Activated CD8-positive, alpha-beta T cell treated with anti-CD3 and anti-CD28 coated beads, Interleukin-2, amount 10 ng/mL, durations not matched to agents 7 days and 5 days (primary cell): ENCODE data around the gene MRFAP1L1. TPM values are rescaled to one million over a fixed set of nuclear protein-coding genes. Genes with fewer than 3 reads are reported as not detected.
A peak's percentile ranks its signal among the peaks of the same experiment; 100 is the strongest.

Experiments used
- ATAC-seq: fragments of 150-1000 bp; cut with Tn5 transposase; one replicate; pipeline ENCODE4 v1.10.0; 2021; ENCODE audit warnings: moderate library complexity
- CTCF ChIA-PET: fragments of 350-600 bp; sonication (Branson Sonifier 250); formaldehyde crosslinking; loops from one replicate; lab custom pipeline; 2021; ENCODE audit warnings: antibody characterized with exemption; lab: Charles Lee
- POLR2A ChIA-PET: fragments of 350-600 bp; sonication (Branson Sonifier 250); formaldehyde crosslinking; loops from one replicate; lab custom pipeline; 2021; ENCODE audit warnings: antibody characterized with exemption; lab: Charles Lee
- DNase-seq: peaks from one replicate; pipeline ENCODE4 v3.0.0-alpha.2; 2020
- H3K27ac Mint-ChIP-seq: one replicate; pipeline ENCODE4 v1.8.0; 2021; ENCODE audit warnings: mild to moderate bottlenecking, mixed read lengths
- H3K27me3 Mint-ChIP-seq: one replicate; pipeline ENCODE4 v1.8.0; 2021; ENCODE audit warnings: low read depth, mixed read lengths
- H3K36me3 Mint-ChIP-seq: one replicate; pipeline ENCODE4 v1.8.0; 2021; ENCODE audit warnings: low read depth, mixed read lengths
- H3K4me1 Mint-ChIP-seq: one replicate; pipeline ENCODE4 v1.8.0; 2021; ENCODE audit warnings: low read depth, mixed read lengths
- H3K4me3 Mint-ChIP-seq: one replicate; pipeline ENCODE4 v1.8.0; 2021; ENCODE audit warnings: mild to moderate bottlenecking, mixed read lengths
- H3K9me3 Mint-ChIP-seq: one replicate; pipeline ENCODE4 v1.8.0; 2022; ENCODE audit warnings: mixed read lengths; ENCODE audit not compliant: insufficient read depth
- total RNA-seq, 2 experiments: library from RNA; stranded (reverse); gene quantifications; one replicate each; pipeline ENCODE4 v1.2.3, GENCODE V29; 2021

Gene MRFAP1L1
- total RNA-seq, 2 experiments from 2014 or later: 65.5 to 67.4 TPM

DNA sequence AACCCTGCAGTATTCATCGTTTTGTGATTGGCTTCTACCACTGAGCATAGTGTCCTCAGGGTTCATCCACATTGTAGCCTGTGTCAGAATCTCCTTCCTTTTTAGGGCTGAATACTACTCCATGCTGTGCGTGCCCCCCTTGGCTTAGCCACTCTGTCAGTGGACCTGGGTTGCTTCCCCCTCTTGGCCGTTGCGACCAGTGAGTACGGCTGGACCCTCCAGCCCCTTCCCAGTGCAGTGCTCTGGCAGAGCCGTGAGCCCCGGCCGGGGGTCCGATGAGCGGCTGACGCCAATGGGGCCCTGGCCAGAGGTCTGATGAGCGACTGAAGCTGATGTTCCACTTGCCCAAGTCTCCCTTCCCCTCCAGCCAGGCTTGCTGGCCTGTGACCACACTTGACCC is 13.2 kb upstream of the MRFAP1L1 start:
- Mint-ChIP-seq H3K27me3 (peaks cover 3% of the 10 kb centered on the region), H3K4me1 (peaks cover 23% of the 10 kb centered on the region), H3K4me3 (no peak overlapping the region), H3K27ac (no peak overlapping the region), H3K9me3 (no peaks in the 10 kb centered on the region), H3K36me3 (peaks cover 10% of the 10 kb centered on the region)
- ATAC-seq (no peak), DNase-seq (no peak)
- CTCF ChIA-PET: interaction anchor here (1.0 kb wide), 1 partner anchor 8 kb away, joined by 3 read pairs; no protein-coding TSS in a partner anchor
- POLR2A ChIA-PET: no interaction called here

DNA sequence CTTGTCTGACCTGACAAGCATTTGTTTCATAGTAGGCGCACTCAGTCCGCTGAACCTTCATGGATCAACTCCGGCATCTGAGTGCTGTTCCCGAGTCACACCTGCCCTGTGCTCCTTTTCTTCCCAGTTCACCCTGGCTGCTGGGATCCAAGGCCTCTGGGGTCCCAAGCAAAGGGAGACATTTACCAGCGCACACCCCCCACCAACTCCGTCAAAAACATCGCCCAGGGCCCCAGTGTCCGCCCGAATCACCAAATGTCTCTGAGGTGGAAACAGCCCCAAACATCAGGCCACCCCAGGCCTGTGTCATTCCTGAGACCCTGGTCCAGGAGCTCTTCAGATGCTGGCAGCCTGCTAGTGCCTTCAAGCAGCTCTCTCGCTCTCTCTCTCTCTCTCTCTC is 11.5 kb upstream of the MRFAP1L1 start:
- Mint-ChIP-seq H3K9me3 (no peaks in the 10 kb centered on the region), H3K4me3 (no peak overlapping the region), H3K36me3 (peaks cover 10% of the 10 kb centered on the region), H3K4me1 (peaks cover 23% of the 10 kb centered on the region), H3K27ac (no peak overlapping the region), H3K27me3 (peaks cover 3% of the 10 kb centered on the region)
- ATAC-seq: no peak
- no peak for DNase-seq
- POLR2A ChIA-PET: no interaction called here
- CTCF ChIA-PET: interaction anchor here (0.7 to 8.5 kb wide), 8 partner anchors 56 to 351 kb away, joined by 3 to 202 read pairs (median 3); no protein-coding TSS in a partner anchor

DNA sequence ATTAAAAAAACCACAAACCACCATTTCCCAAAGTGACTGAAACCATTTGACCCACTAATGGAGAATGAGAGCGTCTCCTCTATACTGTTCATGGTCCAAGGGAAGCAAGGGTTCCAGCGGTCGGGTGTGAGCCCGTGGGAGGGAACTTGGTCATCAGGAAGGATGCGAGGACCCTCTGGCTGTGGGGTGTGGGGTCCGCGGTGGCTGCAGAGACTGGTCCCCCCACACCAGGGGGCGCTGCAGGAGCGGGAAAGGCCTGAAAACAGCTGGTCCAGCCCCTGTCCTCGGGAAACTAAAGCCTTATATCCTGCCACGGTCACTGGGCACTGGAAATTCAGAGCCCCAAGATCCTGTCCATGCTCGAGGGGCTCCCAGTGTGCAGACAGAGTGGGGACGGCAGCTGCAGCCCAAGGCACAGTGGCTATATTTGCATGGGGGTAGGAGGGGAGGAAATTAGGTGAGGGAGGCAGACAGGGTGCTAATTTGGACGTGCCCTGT is 10.6 kb upstream of the MRFAP1L1 start:
- peaks cover 3% of the 10 kb centered on the region for H3K27me3 Mint-ChIP-seq

GRCh38 chr4:6719611-6720179 is 10.0 kb upstream of the MRFAP1L1 start:
- ChIA-PET POLR2A (interaction anchor here (2.0 kb wide), 1 partner anchor 154 kb away, joined by 10 read pairs; no protein-coding TSS in a partner anchor), CTCF (interaction anchor here (0.9 to 22.2 kb wide), 27 partner anchors 10 to 362 kb away, joined by 3 to 354 read pairs (median 4); partner anchors contain the start of genes GRPEL1, MRFAP1, MRFAP1L1 and S100P)
- H3K27ac Mint-ChIP-seq: no peak overlapping the region
- H3K4me3 Mint-ChIP-seq: no peak overlapping the region
- ATAC-seq: no peak
- peaks cover 33% of the 10 kb centered on the region for H3K4me1 Mint-ChIP-seq
- no peak for DNase-seq
- H3K27me3 Mint-ChIP-seq: peaks cover 3% of the 10 kb centered on the region
- no peaks in the 10 kb centered on the region for H3K9me3 Mint-ChIP-seq
- H3K36me3 Mint-ChIP-seq: peaks cover 14% of the 10 kb centered on the region

More for the DNA sequence above, 10.6 kb upstream of the MRFAP1L1 start:
- Mint-ChIP-seq H3K4me1 (peaks cover 30% of the 10 kb centered on the region), H3K36me3 (peaks cover 14% of the 10 kb centered on the region), H3K9me3 (no peaks in the 10 kb centered on the region), H3K27ac (no peak overlapping the region), H3K4me3 (peak overlapping the region; percentile 28)
- CTCF ChIA-PET: interaction anchor here (0.7 to 22.2 kb wide), 36 partner anchors 10 to 361 kb away, joined by 3 to 354 read pairs (median 4); partner anchors contain the start of genes GRPEL1, MRFAP1, MRFAP1L1 and S100P
- POLR2A ChIA-PET: interaction anchor here (2.0 kb wide), 1 partner anchor 153 kb away, joined by 10 read pairs; no protein-coding TSS in a partner anchor
- peak; percentile 51 for ATAC-seq
- peak; percentile 84 for DNase-seq

DNA sequence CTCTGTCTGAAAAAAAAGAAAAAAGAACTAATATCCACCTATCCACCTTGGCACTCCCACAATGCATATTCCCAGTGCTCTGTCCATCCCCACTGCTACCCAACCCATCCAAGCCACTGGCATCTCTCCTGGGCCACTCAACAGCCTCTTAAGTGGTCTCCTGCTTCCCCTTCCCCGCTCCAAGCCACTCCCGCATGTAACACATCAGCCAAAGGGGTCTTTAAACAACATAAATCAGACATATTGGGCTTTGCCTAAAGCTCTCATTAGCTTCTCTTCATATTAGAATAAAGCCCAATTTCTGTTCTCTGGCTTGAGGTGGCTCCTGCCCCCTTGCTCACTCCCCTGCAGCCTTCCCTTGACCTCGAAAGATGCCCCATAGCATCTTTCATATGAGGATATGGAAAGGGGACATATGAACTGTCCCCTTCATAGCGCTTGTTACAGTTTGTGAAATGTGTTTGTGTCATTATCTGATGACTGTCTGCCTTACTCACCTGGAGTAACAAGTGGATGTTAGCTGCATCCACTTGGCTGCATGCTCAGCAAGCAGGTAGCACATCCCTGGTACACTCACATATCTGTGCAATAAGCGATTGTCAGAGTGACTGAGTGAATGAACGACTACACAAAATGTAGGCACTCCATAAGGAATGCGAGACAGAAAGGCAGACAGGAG is 9.4 kb upstream of the MRFAP1L1 start:
- H3K27ac Mint-ChIP-seq: peak overlapping the region; percentile 3
- CTCF ChIA-PET: interaction anchor here (0.9 to 22.2 kb wide), 19 partner anchors 9 to 363 kb away, joined by 3 to 354 read pairs (median 5); partner anchors contain the start of genes MRFAP1L1 and S100P
- H3K27me3 Mint-ChIP-seq: peaks cover 3% of the 10 kb centered on the region
- ATAC-seq (no peak), DNase-seq (no peak)
- POLR2A ChIA-PET: interaction anchor here (0.9 to 2.0 kb wide), 2 partner anchors 46 to 155 kb away, joined by 3 to 10 read pairs; a partner anchor contains a TSS
- H3K9me3 Mint-ChIP-seq: no peaks in the 10 kb centered on the region
- H3K36me3 Mint-ChIP-seq: peaks cover 14% of the 10 kb centered on the region
- peaks cover 33% of the 10 kb centered on the region for H3K4me1 Mint-ChIP-seq
- no peak overlapping the region for H3K4me3 Mint-ChIP-seq

DNA sequence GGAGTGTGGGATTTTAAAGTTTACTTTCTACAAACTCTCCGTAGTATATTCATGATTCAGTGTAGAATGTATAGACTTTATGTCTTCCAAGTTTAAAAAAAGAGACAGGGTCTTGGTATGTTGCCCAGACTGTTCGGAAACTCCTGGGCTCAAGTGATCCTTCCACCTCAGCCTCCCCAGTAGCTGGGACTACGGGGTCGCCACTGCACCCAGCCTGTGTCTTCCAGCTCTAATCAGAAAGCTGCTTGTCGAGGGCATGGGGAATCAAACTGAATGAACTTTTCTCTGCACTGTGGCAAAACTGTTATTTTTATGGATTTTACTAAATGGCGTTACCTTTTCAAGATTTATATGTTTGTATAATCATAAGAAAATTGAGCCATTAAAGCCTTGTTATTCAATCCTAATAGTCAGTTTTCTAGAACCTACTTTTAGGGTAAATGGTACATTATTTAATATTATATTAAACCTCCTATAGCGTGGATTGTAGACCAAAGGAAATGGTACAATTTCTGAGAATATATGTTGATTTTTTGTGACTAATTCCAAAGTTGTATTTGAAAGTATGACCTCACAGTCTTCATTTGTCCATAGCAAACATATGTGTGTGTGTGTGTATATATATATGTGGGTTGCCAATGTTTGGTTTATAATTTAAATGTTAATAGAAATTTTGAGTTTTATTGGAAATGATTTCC is 7.4 kb upstream of the MRFAP1L1 start:
- Mint-ChIP-seq H3K4me1 (peaks cover 31% of the 10 kb centered on the region), H3K27ac (peak overlapping the region; percentile 97), H3K27me3 (peaks cover 3% of the 10 kb centered on the region), H3K9me3 (peaks cover 10% of the 10 kb centered on the region), H3K4me3 (peak overlapping the region; percentile 91), H3K36me3 (peaks cover 14% of the 10 kb centered on the region)
- ChIA-PET CTCF (interaction anchor here (0.6 to 22.2 kb wide), 20 partner anchors 10 to 355 kb away, joined by 3 to 354 read pairs (median 4); partner anchors contain the start of genes KIAA0232, MAN2B2, TADA2B and TBC1D14), POLR2A (interaction anchor here (0.5 to 3.1 kb wide), 10 partner anchors 10 to 352 kb away, joined by 3 to 39 read pairs (median 6); partner anchors contain the start of gene MRFAP1)
- DNase-seq (no peak), ATAC-seq (no peak)

- POLR2A ChIA-PET: interaction anchor here (0.6 to 3.1 kb wide), 13 partner anchors 9 to 355 kb away, joined by 3 to 39 read pairs (median 5); partner anchors contain the start of genes MRFAP1 and TBC1D14
- Mint-ChIP-seq H3K4me3 (peak within 1 kb of the TSS; percentile 91), H3K4me1 (peaks cover 35% of the 10 kb centered on the region), H3K27ac (peak within 1 kb of the TSS; percentile 97), H3K9me3 (peaks cover 10% of the 10 kb centered on the region), H3K36me3 (peaks cover 14% of the 10 kb centered on the region), H3K27me3 (no peaks in the 10 kb centered on the region)
- DNase-seq (peak; percentile 92), ATAC-seq (peak; percentile 83)
- CTCF ChIA-PET: interaction anchor here (0.6 to 22.2 kb wide), 20 partner anchors 9 to 355 kb away, joined by 3 to 354 read pairs (median 4); partner anchors contain the start of genes KIAA0232, TADA2B and TBC1D14
These were observed 6.6 kb upstream of the MRFAP1L1 start, which contains the start of gene BLOC1S4 for GRCh38 chr4:6716018-6716911. BLOC1S4 (plus strand) TSS chr4:6716174; CDS start chr4:6716210, 36 bp downstream.

DNA sequence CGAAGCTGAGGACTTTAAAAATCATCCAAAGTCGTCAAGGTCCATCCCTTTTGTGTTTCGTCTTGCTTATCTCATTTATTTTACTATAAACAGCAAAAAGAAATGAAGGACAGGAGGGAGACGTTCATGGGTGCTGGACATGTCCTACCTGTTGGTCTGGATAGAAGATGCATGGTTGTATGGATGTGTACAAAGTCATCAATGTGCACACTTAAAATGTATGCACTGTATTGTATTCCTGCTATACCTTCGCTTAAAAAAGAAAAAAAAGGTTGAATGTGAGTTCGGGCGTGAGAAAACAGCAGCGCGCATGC is 6.0 kb upstream of the MRFAP1L1 start:
- H3K36me3 Mint-ChIP-seq: peaks cover 18% of the 10 kb centered on the region
- DNase-seq (no peak), ATAC-seq (no peak)
- no peaks in the 10 kb centered on the region for H3K27me3 Mint-ChIP-seq
- POLR2A ChIA-PET: interaction anchor here (0.6 to 3.1 kb wide), 10 partner anchors 11 to 356 kb away, joined by 3 to 39 read pairs (median 6); partner anchors contain the start of gene TBC1D14
- H3K27ac Mint-ChIP-seq: peak overlapping the region; percentile 97
- CTCF ChIA-PET: interaction anchor here (1.0 to 22.2 kb wide), 10 partner anchors 9 to 354 kb away, joined by 3 to 354 read pairs (median 10); partner anchors contain the start of genes KIAA0232 and TADA2B
- peaks cover 10% of the 10 kb centered on the region for H3K9me3 Mint-ChIP-seq
- peaks cover 40% of the 10 kb centered on the region for H3K4me1 Mint-ChIP-seq
- H3K4me3 Mint-ChIP-seq: peak overlapping the region; percentile 91

DNA sequence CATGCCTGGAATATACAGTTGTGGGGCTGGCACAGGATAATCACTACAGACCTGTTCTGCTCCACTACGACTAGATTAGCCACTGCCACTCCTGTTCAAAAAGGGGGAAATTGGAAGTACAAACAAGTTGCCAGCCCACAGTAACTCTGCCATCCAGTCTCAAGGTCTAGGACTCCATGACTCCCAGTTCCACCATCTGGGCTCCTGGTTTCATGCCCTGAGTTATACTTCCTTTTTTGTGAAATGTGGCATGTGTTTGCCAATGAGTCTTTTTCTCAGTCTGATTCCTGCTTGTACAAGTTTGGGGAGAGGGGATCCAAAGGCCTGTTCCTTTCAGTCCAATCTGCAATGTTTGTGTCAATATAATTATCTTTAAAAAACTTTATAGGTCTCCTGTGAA is 5.3 kb upstream of the MRFAP1L1 start:
- no peak for ATAC-seq
- Mint-ChIP-seq H3K9me3 (peaks cover 10% of the 10 kb centered on the region), H3K36me3 (peaks cover 19% of the 10 kb centered on the region), H3K27ac (no peak overlapping the region), H3K4me3 (peak overlapping the region; percentile 23), H3K27me3 (no peaks in the 10 kb centered on the region), H3K4me1 (peaks cover 40% of the 10 kb centered on the region)
- CTCF ChIA-PET: interaction anchor here (1.0 to 22.2 kb wide), 3 partner anchors 14 to 160 kb away, joined by 4 to 354 read pairs (median 202); a partner anchor contains a TSS
- POLR2A ChIA-PET: interaction anchor here (3.1 kb wide), 2 partner anchors 24 to 40 kb away, joined by 25 to 39 read pairs; a partner anchor contains a TSS
- no peak for DNase-seq

GRCh38 chr4:6710996-6711395 is 1.3 kb upstream of the MRFAP1L1 start:
- no peaks in the 10 kb centered on the region for H3K27me3 Mint-ChIP-seq
- ChIA-PET CTCF (interaction anchor here (1.3 to 22.2 kb wide), 3 partner anchors 11 to 162 kb away, joined by 4 to 354 read pairs (median 24); a partner anchor contains a TSS), POLR2A (no interaction called here)
- peaks cover 10% of the 10 kb centered on the region for H3K9me3 Mint-ChIP-seq
- no peak overlapping the region for H3K27ac Mint-ChIP-seq
- no peak for DNase-seq
- H3K36me3 Mint-ChIP-seq: peaks cover 42% of the 10 kb centered on the region
- H3K4me1 Mint-ChIP-seq: peaks cover 47% of the 10 kb centered on the region
- no peak for ATAC-seq
- no peak overlapping the region for H3K4me3 Mint-ChIP-seq
